T-helper 2 cell treated with Interferon-gamma antibody and Interleukin-4, amounts not matched to agents 100 ng/mL and 5 ng/mL, for 36 hours (primary cell): ENCODE results near the gene KRTAP9-3. TPM values are rescaled to one million over a fixed set of nuclear protein-coding genes. Genes with fewer than 3 reads are reported as not detected.
"Not testable (repeated sequence)": the region's sequence is repeated elsewhere in the genome, so short reads cannot be mapped to it uniquely, and the experiment has no call there.

Experiments
- intact Hi-C: fragments of 100-400 bp; cut with micrococcal nuclease; formaldehyde crosslinking; loops from one replicate; pipeline ENCODE4 v1.15.1; 2023
- total RNA-seq: library from RNA; stranded (reverse); gene quantifications from 2 replicates; pipeline ENCODE4 v1.2.3, GENCODE V29; 2022

The KRTAP9-3 gene
- total RNA-seq, 1 donor from 2014 or later = not detected

DNA sequence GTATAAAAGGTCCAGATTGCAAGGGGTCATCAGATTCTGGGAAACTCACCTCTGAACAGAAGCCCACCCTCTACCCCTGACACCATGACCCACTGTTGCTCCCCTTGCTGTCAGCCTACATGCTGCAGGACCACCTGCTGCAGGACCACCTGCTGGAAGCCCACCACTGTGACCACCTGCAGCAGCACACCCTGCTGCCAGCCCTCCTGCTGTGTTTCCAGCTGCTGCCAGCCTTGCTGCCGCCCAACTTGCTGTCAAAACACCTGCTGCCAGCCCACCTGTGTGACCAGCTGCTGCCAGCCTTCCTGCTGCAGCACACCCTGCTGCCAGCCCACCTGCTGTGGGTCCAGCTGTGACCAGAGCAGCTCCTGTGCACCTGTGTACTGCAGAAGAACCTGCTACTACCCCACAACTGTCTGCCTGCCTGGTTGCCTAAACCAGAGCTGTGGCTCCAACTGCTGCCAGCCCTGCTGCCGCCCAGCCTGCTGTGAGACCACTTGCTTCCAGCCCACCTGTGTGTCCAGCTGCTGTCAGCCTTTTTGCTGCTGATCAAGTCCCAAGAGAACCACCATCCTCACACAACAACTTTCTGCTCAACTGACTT, 17.5 kb downstream of the KRTAP9-3 start, which contains the start of gene KRTAP9-4:
KRTAP9-4 (plus strand) TSS at position 51 of the 604 bp plus-strand sequence; CDS start at position 85, 34 bp downstream.
- intact Hi-C loops = loop anchor here (1.0 kb wide), 1 partner anchor 10 kb away; no protein-coding TSS in a partner anchor

- intact Hi-C loops = no loop called here
These were observed 19.0 kb downstream of the KRTAP9-3 start for GRCh38 chr17:41251261-41251660.

DNA sequence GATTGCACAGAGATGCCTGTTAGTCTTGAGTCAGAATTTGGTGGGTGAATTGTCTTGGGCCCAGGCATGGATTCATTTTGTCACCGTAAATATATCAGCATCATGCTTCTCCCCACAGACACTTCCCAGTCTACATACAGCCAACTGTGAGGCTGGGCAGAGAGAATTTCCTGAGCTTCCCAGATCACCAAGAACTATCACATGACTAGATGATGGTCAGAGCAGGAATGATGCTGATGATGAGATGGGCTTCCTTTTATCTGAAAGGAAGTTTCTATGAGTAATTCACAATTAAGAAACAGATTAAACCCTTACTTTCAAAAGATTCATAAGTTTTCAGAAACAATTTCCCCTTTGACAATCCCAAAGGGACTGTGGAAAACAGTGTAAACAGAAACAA, 22.6 kb downstream of the KRTAP9-3 start:
- intact Hi-C loops = no loop called here

DNA sequence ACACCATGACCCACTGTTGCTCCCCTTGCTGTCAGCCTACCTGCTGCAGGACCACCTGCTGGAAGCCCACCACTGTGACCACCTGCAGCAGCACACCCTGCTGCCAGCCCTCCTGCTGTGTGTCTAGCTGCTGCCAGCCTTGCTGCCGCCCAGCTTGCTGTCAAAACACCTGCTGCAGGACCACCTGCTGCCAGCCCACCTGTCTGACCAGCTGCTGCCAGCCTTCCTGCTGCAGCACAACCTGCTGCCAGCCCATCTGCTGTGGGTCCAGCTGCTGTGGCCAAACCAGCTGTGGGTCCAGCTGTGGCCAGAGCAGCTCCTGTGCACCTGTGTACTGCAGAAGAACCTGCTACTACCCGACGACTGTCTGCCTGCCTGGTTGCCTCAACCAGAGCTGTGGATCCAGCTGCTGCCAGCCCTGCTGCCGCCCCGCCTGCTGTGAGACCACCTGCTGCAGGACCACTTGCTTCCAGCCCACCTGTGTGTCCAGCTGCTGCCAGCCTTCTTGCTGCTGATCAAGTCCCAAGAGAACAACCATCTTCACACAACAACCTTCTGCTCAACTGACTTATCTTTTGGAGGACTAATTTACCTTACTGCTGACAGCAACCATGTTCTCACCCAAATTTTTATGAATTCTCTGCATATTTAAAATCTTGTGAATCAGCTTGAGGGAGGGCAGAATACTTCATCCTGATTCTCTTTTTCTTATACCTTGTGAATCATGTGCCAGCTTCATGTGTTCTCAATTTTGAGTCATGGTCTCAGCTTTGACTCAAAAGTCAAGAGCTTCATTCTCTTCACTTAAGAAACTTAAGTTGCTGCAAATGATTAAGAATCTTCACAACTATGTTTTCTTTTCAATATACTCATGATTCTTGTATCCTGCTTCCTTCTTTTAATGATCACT, 23.4 kb downstream of the KRTAP9-3 start, which contains the start of gene KRTAP9-9:
KRTAP9-9 (plus strand) TSS at position 4 of the 910 bp plus-strand sequence.
- intact Hi-C loops = not testable (repeated sequence)

- intact Hi-C loops = no loop called here
These were observed 24.0 kb downstream of the KRTAP9-3 start for GRCh38 chr17:41256291-41256685.

- intact Hi-C loops = no loop called here
These were observed 26.2 kb downstream of the KRTAP9-3 start for GRCh38 chr17:41258406-41258805.

DNA sequence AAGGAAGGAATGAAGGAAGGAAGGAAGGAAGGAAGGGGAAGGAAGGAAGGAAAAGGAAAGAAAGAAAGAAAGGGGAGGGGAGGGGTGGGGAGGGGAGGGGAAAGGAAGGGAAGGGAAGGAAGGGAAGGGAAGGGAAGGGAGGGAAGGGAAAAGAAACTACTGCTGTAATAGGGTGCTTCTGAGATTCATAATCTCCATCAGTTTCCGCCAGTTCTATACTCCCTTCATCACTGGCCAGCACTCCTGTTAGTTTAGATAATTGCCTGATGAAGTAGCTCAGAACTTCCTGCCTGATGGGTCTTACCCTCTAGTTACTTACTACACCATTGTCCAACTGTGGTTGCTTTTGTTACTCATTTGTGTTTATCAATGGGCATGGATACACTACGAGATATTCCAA, 31.0 kb downstream of the KRTAP9-3 start:
- intact Hi-C loops = no loop called here

DNA sequence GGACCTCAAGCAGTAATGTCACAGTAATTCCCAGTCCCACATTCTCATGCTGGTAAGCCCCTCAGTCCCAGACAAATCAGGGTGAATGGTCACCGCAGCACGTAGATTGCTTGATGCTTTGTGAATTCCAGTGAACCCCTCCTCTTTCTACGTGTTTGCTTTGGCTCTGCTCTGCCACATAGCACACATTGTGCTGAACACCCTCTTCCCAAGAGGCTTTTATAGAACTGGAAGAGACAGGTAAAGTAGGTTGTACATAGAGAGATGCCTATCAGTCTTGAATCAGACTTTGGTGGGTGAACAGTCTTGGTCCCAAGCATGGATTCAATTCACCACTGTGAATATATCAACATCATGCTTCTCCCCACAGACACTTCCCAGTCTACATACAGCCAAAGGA, 32.4 kb downstream of the KRTAP9-3 start:
- intact Hi-C loops = no loop called here

DNA sequence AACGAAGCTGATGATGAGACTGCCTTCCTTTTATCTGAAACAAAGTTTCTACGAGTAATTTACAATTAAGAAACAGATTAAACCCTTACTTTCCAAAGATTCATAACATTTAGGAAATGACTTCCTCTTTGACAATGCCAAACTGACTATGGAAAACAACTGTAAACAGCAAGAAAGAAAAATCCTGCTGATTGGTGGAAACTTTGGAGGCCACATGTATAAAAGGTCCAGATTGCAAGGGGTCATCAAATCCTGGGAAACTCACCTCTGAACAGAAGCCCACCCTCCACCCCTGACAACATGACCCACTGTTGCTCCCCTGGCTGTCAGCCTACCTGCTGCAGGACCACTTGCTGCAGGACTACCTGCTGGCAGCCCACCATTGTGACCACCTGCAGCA, 32.8 kb downstream of the KRTAP9-3 start, which contains the start of gene KRTAP9-6:
KRTAP9-6 (plus strand) TSS at position 301 of the 400 bp plus-strand sequence; CDS start at position 301, 0 bp downstream.
- intact Hi-C loops = no loop called here

- intact Hi-C loops = no loop called here
These were observed 35.5 kb downstream of the KRTAP9-3 start for GRCh38 chr17:41267711-41268110.

- intact Hi-C loops = not testable (repeated sequence)
These were observed 39.1 kb downstream of the KRTAP9-3 start for GRCh38 chr17:41271323-41271722.

DNA sequence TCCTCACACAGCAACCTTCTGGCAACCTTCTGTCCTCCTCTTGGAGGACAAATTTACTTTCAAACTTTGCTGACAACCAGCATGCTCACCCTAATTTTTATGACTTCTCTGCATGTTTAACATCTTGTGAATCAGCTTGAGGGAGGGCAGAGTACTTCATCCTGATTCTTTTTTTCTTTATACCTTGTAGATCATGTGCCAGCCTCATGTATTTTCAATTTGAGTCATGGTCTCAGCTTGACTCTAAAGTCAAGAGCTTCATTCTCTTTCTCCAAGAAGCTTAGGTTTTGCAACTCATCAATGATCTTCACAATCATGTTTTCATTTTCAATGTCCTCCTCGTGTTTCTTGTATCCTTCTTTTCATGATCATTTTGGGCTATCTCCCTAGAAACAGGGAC, 39.6 kb downstream of the KRTAP9-3 start:
- intact Hi-C loops = no loop called here

DNA sequence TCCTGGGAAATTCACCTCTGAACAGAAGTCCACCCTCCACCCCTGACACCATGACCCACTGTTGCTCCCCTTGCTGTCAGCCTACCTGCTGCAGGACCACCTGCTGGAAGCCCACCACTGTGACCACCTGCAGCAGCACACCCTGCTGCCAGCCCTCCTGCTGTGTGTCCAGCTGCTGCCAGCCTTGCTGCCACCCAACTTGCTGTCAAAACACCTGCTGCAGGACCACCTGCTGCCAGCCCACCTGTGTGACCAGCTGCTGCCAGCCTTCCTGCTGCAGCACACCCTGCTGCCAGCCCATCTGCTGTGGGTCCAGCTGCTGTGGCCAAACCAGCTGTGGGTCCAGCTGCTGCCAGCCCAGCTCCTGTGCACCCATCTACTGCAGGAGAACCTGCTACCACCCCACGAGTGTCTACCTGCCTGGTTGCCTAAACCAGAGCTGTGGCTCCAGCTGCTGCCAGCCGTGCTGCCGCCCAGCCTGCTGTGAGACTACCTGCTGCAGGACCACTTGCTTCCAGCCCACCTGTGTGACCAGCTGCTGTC, 43.5 kb downstream of the KRTAP9-3 start, which contains the start of gene KRTAP9-7:
KRTAP9-7 (plus strand) TSS at position 51 of the 543 bp plus-strand sequence; CDS start at position 51, 0 bp downstream.
- intact Hi-C loops = not testable (repeated sequence)

- intact Hi-C loops = no loop called here
These were observed 46.1 kb downstream of the KRTAP9-3 start for GRCh38 chr17:41278176-41278955.

Other genes with a start within 250 kb of the KRTAP9-3 start
- not detected in 2 replicates for gene KRT40, start 248.1 kb upstream of the KRTAP9-3 start, total RNA-seq
- gene KRTAP3-3, start 238.3 kb upstream of the KRTAP9-3 start, total RNA-seq = not detected in 2 replicates
- not detected in 2 replicates for gene KRTAP3-2, start 232.5 kb upstream of the KRTAP9-3 start, total RNA-seq
- gene KRTAP3-1, start 223.3 kb upstream of the KRTAP9-3 start, total RNA-seq = not detected in 2 replicates
- not detected in 2 replicates for gene KRTAP1-5, start 205.2 kb upstream of the KRTAP9-3 start, total RNA-seq
- gene KRTAP1-4, start 202.3 kb upstream of the KRTAP9-3 start, total RNA-seq = not detected in 2 replicates
- not detected in 2 replicates for gene KRTAP1-3, start 197.6 kb upstream of the KRTAP9-3 start, total RNA-seq
- gene KRTAP1-1, start 191.0 kb upstream of the KRTAP9-3 start, total RNA-seq = not detected in 2 replicates
- not detected in 2 replicates for gene KRTAP2-1, start 185.1 kb upstream of the KRTAP9-3 start, total RNA-seq
- not detected in 2 replicates for gene KRTAP2-2, start 177.2 kb upstream of the KRTAP9-3 start, total RNA-seq
- gene KRTAP2-3, start 172.3 kb upstream of the KRTAP9-3 start, total RNA-seq = not detected in 2 replicates
- not detected in 2 replicates for gene KRTAP2-4, start 166.6 kb upstream of the KRTAP9-3 start, total RNA-seq
- not detected in 2 replicates for gene KRTAP4-7, start 148.3 kb upstream of the KRTAP9-3 start, total RNA-seq
- gene KRTAP4-8, start 134.3 kb upstream of the KRTAP9-3 start, total RNA-seq = not detected in 2 replicates
- gene KRTAP4-16, start 130.2 kb upstream of the KRTAP9-3 start, total RNA-seq = not detected in 2 replicates
- gene KRTAP4-9, start 127.1 kb upstream of the KRTAP9-3 start, total RNA-seq = not detected in 2 replicates
- not detected in 2 replicates for gene KRTAP4-11, start 114.1 kb upstream of the KRTAP9-3 start, total RNA-seq
- not detected in 2 replicates for gene KRTAP4-12, start 108.3 kb upstream of the KRTAP9-3 start, total RNA-seq
- not detected in 2 replicates for gene KRTAP4-6, start 91.9 kb upstream of the KRTAP9-3 start, total RNA-seq
- not detected in 2 replicates for gene KRTAP4-5, start 82.6 kb upstream of the KRTAP9-3 start, total RNA-seq
- not detected in 2 replicates for gene KRTAP4-4, start 71.7 kb upstream of the KRTAP9-3 start, total RNA-seq
- not detected in 2 replicates for gene KRTAP4-3, start 64.2 kb upstream of the KRTAP9-3 start, total RNA-seq
- gene KRTAP4-2, start 54.2 kb upstream of the KRTAP9-3 start, total RNA-seq = not detected in 2 replicates
- not detected in 2 replicates for gene KRTAP4-1, start 47.5 kb upstream of the KRTAP9-3 start, total RNA-seq
- not detected in 2 replicates for gene KRTAP9-1, start 42.6 kb upstream of the KRTAP9-3 start, total RNA-seq
- gene KRTAP9-2, start 5.8 kb upstream of the KRTAP9-3 start, total RNA-seq = not detected in 2 replicates
- gene KRTAP9-8, start 5.5 kb downstream of the KRTAP9-3 start, total RNA-seq = not detected in 2 replicates
- gene KRTAP9-4, start 17.2 kb downstream of the KRTAP9-3 start, total RNA-seq = not detected in 2 replicates
- not detected in 2 replicates for gene KRTAP9-9, start 22.9 kb downstream of the KRTAP9-3 start, total RNA-seq
- not detected in 2 replicates for gene KRTAP9-6, start 32.9 kb downstream of the KRTAP9-3 start, total RNA-seq
- not detected in 2 replicates for gene KRTAP9-7, start 43.2 kb downstream of the KRTAP9-3 start, total RNA-seq
- gene KRTAP29-1, start 70.4 kb downstream of the KRTAP9-3 start, total RNA-seq = not detected in 2 replicates
- not detected in 2 replicates for gene KRTAP16-1, start 76.9 kb downstream of the KRTAP9-3 start, total RNA-seq
- gene KRTAP17-1, start 83.3 kb downstream of the KRTAP9-3 start, total RNA-seq = not detected in 2 replicates
- gene KRT33A, start 118.4 kb downstream of the KRTAP9-3 start, total RNA-seq = not detected in 2 replicates
- not detected in 2 replicates for gene KRT33B, start 137.4 kb downstream of the KRTAP9-3 start, total RNA-seq
- gene KRT34, start 149.9 kb downstream of the KRTAP9-3 start, total RNA-seq = not detected in 2 replicates
- not detected in 2 replicates for gene KRT31, start 165.2 kb downstream of the KRTAP9-3 start, total RNA-seq
- gene KRT37, start 192.1 kb downstream of the KRTAP9-3 start, total RNA-seq = not detected in 2 replicates
- not detected in 2 replicates for gene KRT38, start 208.5 kb downstream of the KRTAP9-3 start, total RNA-seq
- gene KRT32, start 234.9 kb downstream of the KRTAP9-3 start, total RNA-seq = not detected in 2 replicates
- not detected in 2 replicates for gene KRT35, start 248.7 kb downstream of the KRTAP9-3 start, total RNA-seq